ENCODE measurements around the gene MYO5A.
"Not testable (repeated sequence)": the region's sequence is repeated elsewhere in the genome, so short reads cannot be mapped to it uniquely, and the experiment has no call there.

Gene MYO5A

GRCh38 chr15:52551762-52552161, 23.1 kb upstream of the MYO5A start:
- no peak overlapping the region for H3K23ac ChIP-seq (ENCODE audit: low read length)
- no peak overlapping the region for H3K56ac ChIP-seq (ENCODE audit: low read length)
- H3K4me3 ChIP-seq (ENCODE audit: low read length): no peak overlapping the region
- H2BK15ac ChIP-seq (replicated peaks; ENCODE audit: low read depth): no peak overlapping the region
- no peak overlapping the region for H3K18ac ChIP-seq (ENCODE audit: low read length)
- no peak overlapping the region for H3K9ac ChIP-seq (ENCODE audit: low read length)
- H3K4ac ChIP-seq (ENCODE audit: low read depth, low read length): no peak overlapping the region
- H2BK120ac ChIP-seq (ENCODE audit: low read depth, low read length): no peak overlapping the region
- H3K4me2 ChIP-seq (ENCODE audit: low read length): no peak overlapping the region
- DNase-seq: no peak
- WGBS (ENCODE audit: extremely low coverage, insufficient coverage, low lambda C conversion rate): no CpG with 5 or more reads among the region's 6 CpGs
- peaks cover 4% of the 10 kb centered on the region for H3K79me1 ChIP-seq (ENCODE audit: low read length)
- no peak overlapping the region for H2BK5ac ChIP-seq (ENCODE audit: low read length)
- H3K36me3 ChIP-seq (ENCODE audit: control insufficient read depth, insufficient read depth, low read length): peaks cover 2% of the 10 kb centered on the region
- H4K5ac ChIP-seq (ENCODE audit: low read length): no peak overlapping the region
- H3K79me2 ChIP-seq (ENCODE audit: control insufficient read depth, insufficient read depth, low read length): peaks cover 2% of the 10 kb centered on the region
- H3K27me3 ChIP-seq (ENCODE audit: insufficient read depth, low read length, poor library complexity): no peaks in the 10 kb centered on the region
- H3K27ac ChIP-seq (ENCODE audit: low read depth, low read length): no peak overlapping the region
- no peak overlapping the region for H4K8ac ChIP-seq (ENCODE audit: low read depth, low read length)
- no peaks in the 10 kb centered on the region for H3K4me1 ChIP-seq (ENCODE audit: control insufficient read depth, low read depth, low read length)
- H2AK5ac ChIP-seq (ENCODE audit: low read length): no peak overlapping the region

- not testable (repeated sequence) for H2AK5ac ChIP-seq (ENCODE audit: low read length); H3K4me1 ChIP-seq (ENCODE audit: control insufficient read depth, low read depth, low read length); H3K27me3 ChIP-seq (ENCODE audit: insufficient read depth, low read length, poor library complexity); H3K4ac ChIP-seq (ENCODE audit: low read depth, low read length); H2BK5ac ChIP-seq (ENCODE audit: low read length); H2BK120ac ChIP-seq (ENCODE audit: low read depth, low read length); H3K27ac ChIP-seq (ENCODE audit: low read depth, low read length); H3K9ac ChIP-seq (ENCODE audit: low read length); H3K23ac ChIP-seq (ENCODE audit: low read length); H3K79me2 ChIP-seq (ENCODE audit: control insufficient read depth, insufficient read depth, low read length); H4K8ac ChIP-seq (ENCODE audit: low read depth, low read length); H4K5ac ChIP-seq (ENCODE audit: low read length); DNase-seq; H3K4me3 ChIP-seq (ENCODE audit: low read length); H3K18ac ChIP-seq (ENCODE audit: low read length); H3K4me2 ChIP-seq (ENCODE audit: low read length); H2BK15ac ChIP-seq (replicated peaks; ENCODE audit: low read depth); H3K36me3 ChIP-seq (ENCODE audit: control insufficient read depth, insufficient read depth, low read length); H3K56ac ChIP-seq (ENCODE audit: low read length); H3K79me1 ChIP-seq (ENCODE audit: low read length)
- no CpG with 5 or more reads among the region's 1 CpG for WGBS (ENCODE audit: extremely low coverage, insufficient coverage, low lambda C conversion rate)
These were observed 22.5 kb upstream of the MYO5A start for GRCh38 chr15:52551186-52551585.

GRCh38 chr15:52546031-52546751, 17.5 kb upstream of the MYO5A start:
- H2BK15ac ChIP-seq (replicated peaks; ENCODE audit: low read depth): no peak overlapping the region
- H3K27ac ChIP-seq (ENCODE audit: low read depth, low read length): no peak overlapping the region

GRCh38 chr15:52540374-52541012, 11.8 kb upstream of the MYO5A start:
- Histone ChIP-seq H2BK5ac (ENCODE audit: low read length) (no peak overlapping the region), H3K79me2 (ENCODE audit: control insufficient read depth, insufficient read depth, low read length) (no peaks in the 10 kb centered on the region), H3K27ac (ENCODE audit: low read depth, low read length) (no peak overlapping the region), H3K4ac (ENCODE audit: low read depth, low read length) (no peak overlapping the region), H3K27me3 (ENCODE audit: insufficient read depth, low read length, poor library complexity) (no peaks in the 10 kb centered on the region), H2AK5ac (ENCODE audit: low read length) (no peak overlapping the region), H3K18ac (ENCODE audit: low read length) (no peak overlapping the region), H4K8ac (ENCODE audit: low read depth, low read length) (no peak overlapping the region), H2BK120ac (ENCODE audit: low read depth, low read length) (no peak overlapping the region), H3K23ac (ENCODE audit: low read length) (no peak overlapping the region), H3K4me1 (ENCODE audit: control insufficient read depth, low read depth, low read length) (no peaks in the 10 kb centered on the region), H3K4me3 (ENCODE audit: low read length) (no peak overlapping the region), H4K5ac (ENCODE audit: low read length) (no peak overlapping the region), H3K4me2 (ENCODE audit: low read length) (no peak overlapping the region), H2BK15ac (replicated peaks; ENCODE audit: low read depth) (no peak overlapping the region), H3K79me1 (ENCODE audit: low read length) (no peaks in the 10 kb centered on the region), H3K36me3 (ENCODE audit: control insufficient read depth, insufficient read depth, low read length) (no peaks in the 10 kb centered on the region), H3K56ac (ENCODE audit: low read length) (no peak overlapping the region), H3K9ac (ENCODE audit: low read length) (no peak overlapping the region)
- no CpG with 5 or more reads among the region's 3 CpGs for WGBS (ENCODE audit: extremely low coverage, insufficient coverage, low lambda C conversion rate)
- DNase-seq: no peak

More at GRCh38 chr15:52546031-52546751, 17.5 kb upstream of the MYO5A start:
- Histone ChIP-seq H3K27me3 (ENCODE audit: insufficient read depth, low read length, poor library complexity) (no peaks in the 10 kb centered on the region), H2BK120ac (ENCODE audit: low read depth, low read length) (no peak overlapping the region), H4K8ac (ENCODE audit: low read depth, low read length) (no peak overlapping the region), H4K5ac (ENCODE audit: low read length) (no peak overlapping the region), H3K9ac (ENCODE audit: low read length) (no peak overlapping the region), H3K79me2 (ENCODE audit: control insufficient read depth, insufficient read depth, low read length) (no peaks in the 10 kb centered on the region), H3K4me3 (ENCODE audit: low read length) (no peak overlapping the region), H2BK5ac (ENCODE audit: low read length) (no peak overlapping the region), H3K79me1 (ENCODE audit: low read length) (no peaks in the 10 kb centered on the region), H3K4ac (ENCODE audit: low read depth, low read length) (no peak overlapping the region), H3K18ac (ENCODE audit: low read length) (no peak overlapping the region), H3K36me3 (ENCODE audit: control insufficient read depth, insufficient read depth, low read length) (peaks cover 2% of the 10 kb centered on the region), H2AK5ac (ENCODE audit: low read length) (no peak overlapping the region), H3K56ac (ENCODE audit: low read length) (no peak overlapping the region), H3K4me1 (ENCODE audit: control insufficient read depth, low read depth, low read length) (no peaks in the 10 kb centered on the region), H3K23ac (ENCODE audit: low read length) (no peak overlapping the region), H3K4me2 (ENCODE audit: low read length) (no peak overlapping the region)
- peak; percentile 31 for DNase-seq
- WGBS (ENCODE audit: extremely low coverage, insufficient coverage, low lambda C conversion rate): no CpG with 5 or more reads among the region's 5 CpGs

GRCh38 chr15:52537459-52537858, 8.8 kb upstream of the MYO5A start:
- H2BK15ac ChIP-seq (replicated peaks; ENCODE audit: low read depth): no peak overlapping the region
- no peak overlapping the region for H3K27ac ChIP-seq (ENCODE audit: low read depth, low read length)
- H3K4me3 ChIP-seq (ENCODE audit: low read length): no peak overlapping the region
- H3K23ac ChIP-seq (ENCODE audit: low read length): no peak overlapping the region
- H3K4me1 ChIP-seq (ENCODE audit: control insufficient read depth, low read depth, low read length): no peaks in the 10 kb centered on the region
- no peaks in the 10 kb centered on the region for H3K79me2 ChIP-seq (ENCODE audit: control insufficient read depth, insufficient read depth, low read length)
- no peak overlapping the region for H2AK5ac ChIP-seq (ENCODE audit: low read length)
- no peak overlapping the region for H3K4me2 ChIP-seq (ENCODE audit: low read length)
- H4K5ac ChIP-seq (ENCODE audit: low read length): no peak overlapping the region
- no peak overlapping the region for H2BK120ac ChIP-seq (ENCODE audit: low read depth, low read length)
- no peak overlapping the region for H3K9ac ChIP-seq (ENCODE audit: low read length)
- H3K18ac ChIP-seq (ENCODE audit: low read length): no peak overlapping the region
- no peaks in the 10 kb centered on the region for H3K36me3 ChIP-seq (ENCODE audit: control insufficient read depth, insufficient read depth, low read length)
- no peak overlapping the region for H3K56ac ChIP-seq (ENCODE audit: low read length)
- no peak for DNase-seq
- H3K4ac ChIP-seq (ENCODE audit: low read depth, low read length): no peak overlapping the region
- no peaks in the 10 kb centered on the region for H3K79me1 ChIP-seq (ENCODE audit: low read length)
- H2BK5ac ChIP-seq (ENCODE audit: low read length): no peak overlapping the region
- no peak overlapping the region for H4K8ac ChIP-seq (ENCODE audit: low read depth, low read length)
- no peaks in the 10 kb centered on the region for H3K27me3 ChIP-seq (ENCODE audit: insufficient read depth, low read length, poor library complexity)
- WGBS (ENCODE audit: extremely low coverage, insufficient coverage, low lambda C conversion rate): no CpG with 5 or more reads among the region's 8 CpGs

Measured in mesendoderm (in vitro differentiated cells).